NT2/D1 (cell line): ENCODE measurements around the gene BUD13.

ENCODE experiments used
- YY1 ChIP-seq: IDR thresholded peaks from 2 replicates; pipeline ENCODE4 v1.6.1; 2011; ENCODE audit not compliant: insufficient read length, insufficient read depth
- ZNF274 ChIP-seq: IDR thresholded peaks from 2 replicates; pipeline ENCODE4 v1.6.1; 2011; ENCODE audit warnings: mild to moderate bottlenecking, low read depth, low read length

- no peak for TF ChIP-seq YY1
- TF ChIP-seq ZNF274, result no peak
Measured at GRCh38 chr11:116762132-116762531, 10.7 kb downstream of the BUD13 start.
